SU-DHL-6 (cell line): ENCODE results near the gene VAC14.

Experiments
- EZH2phosphoT487 ChIP-seq: fragments of 200-600 bp; sonication (generic), shearing (Covaris generic); conservative IDR thresholded peaks from 2 replicates; pipeline ENCODE4 v1.6.1; 2018; ENCODE audit warnings: mild to moderate bottlenecking, antibody characterized with exemption, low read length, moderate library complexity, mixed read lengths
- TF ChIP-seq, protein P1 (sequence below): fragments of 200-600 bp; sonication (generic); IDR thresholded peaks from one replicate; pipeline ENCODE4 v1.5.1; 2017; ENCODE audit warnings: antibody characterized with exemption, mild to moderate bottlenecking, low read length, moderate library complexity; ENCODE audit not compliant: insufficient read depth, poor library complexity, severe bottlenecking

GRCh38 chr16:70800311-70800710 is 647 bp downstream of the VAC14 start:
- no peak for TF ChIP-seq EZH2phosphoT487
- TF ChIP-seq, protein P1, sequence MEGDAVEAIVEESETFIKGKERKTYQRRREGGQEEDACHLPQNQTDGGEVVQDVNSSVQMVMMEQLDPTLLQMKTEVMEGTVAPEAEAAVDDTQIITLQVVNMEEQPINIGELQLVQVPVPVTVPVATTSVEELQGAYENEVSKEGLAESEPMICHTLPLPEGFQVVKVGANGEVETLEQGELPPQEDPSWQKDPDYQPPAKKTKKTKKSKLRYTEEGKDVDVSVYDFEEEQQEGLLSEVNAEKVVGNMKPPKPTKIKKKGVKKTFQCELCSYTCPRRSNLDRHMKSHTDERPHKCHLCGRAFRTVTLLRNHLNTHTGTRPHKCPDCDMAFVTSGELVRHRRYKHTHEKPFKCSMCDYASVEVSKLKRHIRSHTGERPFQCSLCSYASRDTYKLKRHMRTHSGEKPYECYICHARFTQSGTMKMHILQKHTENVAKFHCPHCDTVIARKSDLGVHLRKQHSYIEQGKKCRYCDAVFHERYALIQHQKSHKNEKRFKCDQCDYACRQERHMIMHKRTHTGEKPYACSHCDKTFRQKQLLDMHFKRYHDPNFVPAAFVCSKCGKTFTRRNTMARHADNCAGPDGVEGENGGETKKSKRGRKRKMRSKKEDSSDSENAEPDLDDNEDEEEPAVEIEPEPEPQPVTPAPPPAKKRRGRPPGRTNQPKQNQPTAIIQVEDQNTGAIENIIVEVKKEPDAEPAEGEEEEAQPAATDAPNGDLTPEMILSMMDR = no peak
